GM21367 (cell line): ENCODE measurements around the gene EPO.
A peak's percentile ranks its signal among the peaks of the same experiment; 100 is the strongest.
"Not testable (repeated sequence)": the region's sequence is repeated elsewhere in the genome, so short reads cannot be mapped to it uniquely, and the experiment has no call there.

ENCODE experiments used
- ATAC-seq: cut with Tn5 transposase; IDR thresholded peaks from one replicate; pipeline ENCODE4 v1.9.1; 2021; ENCODE audit not compliant: unreplicated experiment

Gene EPO

GRCh38 chr7:100701089-100701488 lies 19.2 kb upstream of the EPO start:
- not testable (repeated sequence) for ATAC-seq

- peak; percentile 50 for ATAC-seq
Observed at GRCh38 chr7:100705320-100705752, 14.9 kb upstream of the EPO start.

- peak; percentile 79 for ATAC-seq
Observed at GRCh38 chr7:100705753-100706671, 14.3 kb upstream of the EPO start, which contains the start of gene POP7. Gene POP7, plus strand, starts transcription at chr7:100706121. Its CDS starts 710 bp downstream, at chr7:100706831.

DNA sequence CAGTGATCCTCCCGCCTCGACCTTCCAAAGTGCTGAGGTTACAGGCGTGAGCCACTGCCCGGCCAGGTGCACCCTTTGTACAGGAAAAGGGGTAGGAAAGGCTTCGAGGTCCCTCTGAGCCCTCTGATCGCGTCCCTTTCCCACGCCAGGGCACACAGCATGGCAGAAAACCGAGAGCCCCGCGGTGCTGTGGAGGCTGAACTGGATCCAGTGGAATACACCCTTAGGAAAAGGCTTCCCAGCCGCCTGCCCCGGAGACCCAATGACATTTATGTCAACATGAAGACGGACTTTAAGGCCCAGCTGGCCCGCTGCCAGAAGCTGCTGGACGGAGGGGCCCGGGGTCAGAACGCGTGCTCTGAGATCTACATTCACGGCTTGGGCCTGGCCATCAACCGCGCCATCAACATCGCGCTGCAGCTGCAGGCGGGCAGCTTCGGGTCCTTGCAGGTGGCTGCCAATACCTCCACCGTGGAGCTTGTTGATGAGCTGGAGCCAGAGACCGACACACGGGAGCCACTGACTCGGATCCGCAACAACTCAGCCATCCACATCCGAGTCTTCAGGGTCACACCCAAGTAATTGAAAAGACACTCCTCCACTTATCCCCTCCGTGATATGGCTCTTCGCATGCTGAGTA lies 13.5 kb upstream of the EPO start:
- no peak for ATAC-seq

DNA sequence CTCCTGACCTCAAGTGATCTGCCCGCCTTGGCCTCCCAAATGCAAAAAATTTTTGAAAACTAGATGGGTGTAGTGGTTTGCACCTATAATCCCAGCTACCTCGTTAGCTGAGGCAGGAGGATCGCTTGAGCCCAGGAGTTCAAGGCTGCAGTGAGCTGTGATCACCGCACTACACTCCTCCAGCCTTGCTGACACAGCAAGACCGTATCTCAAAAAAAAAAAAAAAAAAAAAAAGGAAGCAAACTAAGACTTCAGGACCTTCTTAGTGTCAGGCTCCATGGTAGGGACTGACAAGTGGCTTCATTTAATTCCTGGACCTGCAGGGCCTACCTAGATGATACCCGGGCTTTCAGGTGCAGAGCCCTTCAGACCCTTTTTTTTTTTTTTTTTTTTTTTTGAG lies 11.9 kb upstream of the EPO start:
- ATAC-seq: no peak

GRCh38 chr7:100710452-100710851 lies 9.8 kb upstream of the EPO start:
- no peak for ATAC-seq

DNA sequence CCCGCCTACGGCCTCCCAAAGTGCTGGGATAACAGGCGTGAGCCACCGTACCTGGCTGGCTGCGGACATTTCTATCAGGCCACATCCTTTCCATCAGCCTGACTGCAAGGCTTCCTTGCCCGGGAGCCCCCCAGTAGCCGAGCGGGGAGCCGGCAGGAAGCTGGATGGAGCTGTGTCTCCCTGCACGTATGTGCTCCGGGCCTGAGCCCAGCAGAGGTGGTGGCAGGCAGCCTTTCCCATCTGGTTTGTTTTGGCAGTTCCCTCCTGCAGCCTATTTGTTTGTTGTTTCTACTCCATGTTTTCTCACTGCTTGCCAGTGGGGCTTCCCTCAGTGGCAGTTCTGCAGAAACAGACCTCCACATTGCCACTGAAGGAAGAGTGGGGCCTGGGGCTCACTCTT lies 8.9 kb upstream of the EPO start:
- no peak for ATAC-seq

- ATAC-seq: no peak
Observed at GRCh38 chr7:100714725-100715124, 5.5 kb upstream of the EPO start.

DNA sequence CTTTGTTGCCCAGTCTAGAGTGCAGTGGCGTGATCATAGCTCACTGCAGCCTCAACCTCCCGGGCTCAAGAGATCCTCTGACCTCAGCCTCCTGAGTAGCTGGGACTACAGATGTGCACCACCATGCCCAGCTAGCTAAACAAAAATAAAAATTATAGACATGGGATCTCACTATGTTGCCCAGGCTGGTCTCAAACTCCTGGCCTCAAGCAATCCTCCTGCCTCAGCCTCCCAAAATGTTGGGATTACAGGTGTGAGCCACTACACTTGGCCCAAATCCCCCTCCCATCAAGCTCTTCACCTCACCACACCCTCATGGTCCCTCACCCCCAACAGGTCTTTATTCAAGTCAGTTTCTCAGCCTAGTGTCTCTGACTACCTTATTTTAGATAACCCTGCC lies 3.2 kb upstream of the EPO start:
- not testable (repeated sequence) for ATAC-seq

DNA sequence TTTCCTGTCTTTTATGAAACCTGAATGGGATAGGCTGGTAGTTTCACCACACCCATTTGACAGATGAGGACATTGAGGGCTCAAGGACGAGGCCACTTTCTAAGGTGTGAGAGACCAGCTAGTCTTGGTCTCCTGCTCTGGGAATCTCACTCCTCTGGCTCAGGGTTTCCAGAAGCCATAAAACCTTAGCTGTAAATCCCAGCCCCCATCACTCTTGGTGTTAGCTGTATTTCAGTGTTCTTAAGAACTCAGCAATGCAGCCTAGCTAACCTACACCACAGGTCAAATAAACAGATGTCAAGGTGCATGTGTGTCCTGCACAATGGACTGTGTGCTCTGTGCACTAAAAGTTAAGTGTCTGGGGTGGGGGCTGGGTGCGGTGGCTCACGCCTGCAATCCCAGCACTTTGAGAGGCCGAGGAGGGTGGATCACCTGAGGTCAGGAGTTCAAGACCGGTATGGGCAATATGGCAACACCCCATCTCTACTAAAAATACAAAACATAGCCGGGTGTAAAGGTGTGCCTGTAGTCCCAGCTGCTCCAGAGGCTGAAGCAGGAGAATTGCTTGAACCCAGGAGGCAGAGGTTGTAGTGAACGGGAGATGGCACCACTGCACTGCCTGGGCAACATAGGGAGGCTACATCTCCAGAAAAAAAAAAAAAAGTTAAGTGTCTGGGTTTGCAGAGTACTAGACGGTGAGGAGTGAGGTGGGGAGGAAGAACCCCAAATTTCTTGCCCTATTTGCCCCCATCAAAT lies 567 bp upstream of the EPO start:
- no peak for ATAC-seq

- ATAC-seq: no peak
Observed at GRCh38 chr7:100720671-100721504, 620 bp downstream of the EPO start.

- no peak for ATAC-seq
Observed at GRCh38 chr7:100721505-100721812, 1.2 kb downstream of the EPO start.

- ATAC-seq: no peak
Observed at GRCh38 chr7:100722480-100723212, 2.4 kb downstream of the EPO start.

DNA sequence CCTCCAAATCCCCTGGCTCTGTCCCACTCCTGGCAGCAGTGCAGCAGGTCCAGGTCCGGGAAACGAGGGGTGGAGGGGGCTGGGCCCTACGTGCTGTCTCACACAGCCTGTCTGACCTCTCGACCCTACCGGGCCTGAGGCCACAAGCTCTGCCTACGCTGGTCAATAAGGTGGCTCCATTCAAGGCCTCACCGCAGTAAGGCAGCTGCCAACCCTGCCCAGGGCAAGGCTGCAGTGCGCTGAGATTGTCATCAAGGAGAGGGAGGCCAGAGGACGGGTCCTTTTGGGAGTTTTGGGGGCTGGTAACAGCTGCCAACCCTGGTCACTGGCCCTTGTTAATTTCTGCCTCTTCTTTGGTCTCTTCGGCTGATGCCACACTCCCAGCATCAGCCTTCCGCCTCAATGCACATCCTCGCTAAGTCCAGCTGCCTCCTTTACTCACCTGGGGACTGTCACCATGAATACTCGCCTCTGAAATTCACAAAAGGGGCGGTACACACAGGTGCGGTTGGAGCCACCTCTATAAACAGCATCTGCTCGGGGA lies 3.5 kb downstream of the EPO start:
- ATAC-seq: no peak

DNA sequence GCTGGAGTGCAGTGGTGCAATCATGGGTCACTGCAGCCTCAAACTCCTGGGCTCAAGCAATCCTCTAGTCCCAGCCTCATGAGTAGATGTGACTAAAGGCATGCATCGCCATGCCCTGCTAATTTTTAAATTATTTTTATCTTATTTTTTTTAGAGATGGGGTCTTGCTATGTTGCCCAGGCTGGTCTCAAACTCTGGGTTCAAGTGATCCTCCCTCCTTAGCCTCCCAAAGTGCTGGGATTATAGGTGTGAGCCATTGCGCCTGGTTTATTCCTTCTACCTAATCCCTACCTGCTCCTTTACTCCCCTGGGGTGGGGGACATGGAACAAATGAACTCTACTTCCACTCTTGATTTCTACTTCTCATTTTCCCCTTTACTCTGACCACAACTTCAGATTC lies 4.1 kb downstream of the EPO start:
- ATAC-seq: not testable (repeated sequence)

- ATAC-seq: no peak
Observed at GRCh38 chr7:100726996-100727761, 6.9 kb downstream of the EPO start.

- no peak for ATAC-seq
Observed at GRCh38 chr7:100728196-100728595, 7.9 kb downstream of the EPO start.

GRCh38 chr7:100730136-100730800 lies 10.0 kb downstream of the EPO start:
- ATAC-seq: no peak
